HEK293 (cell line): ENCODE results near the gene ZNF641.

ENCODE experiments used
- CTCF ChIA-PET: fragments of 350-600 bp; formaldehyde crosslinking; extraction: SDS; loops from one replicate; lab custom pipeline; 2021; ENCODE audit warnings: antibody characterized with exemption; lab: Yijun Ruan, JAX
- POLR2A ChIA-PET: fragments of 300-600 bp; formaldehyde crosslinking; extraction: SDS; loops from one replicate; lab custom pipeline; 2020; ENCODE audit warnings: antibody characterized with exemption, inconsistent platforms; lab: Yijun Ruan, JAX
- H3K27ac ChIP-seq: fragments of 200-500 bp; sonication (Bioruptor generic); 2 replicates; pipeline ENCODE4 v1.5.1; 2014; ENCODE audit warnings: low read depth, low read length, control low read depth, inconsistent platforms; ENCODE audit errors: extremely low read depth
- H3K36me3 ChIP-seq, 2 experiments: fragments of 200-500 bp in 1 of 2; sonication (Bioruptor generic) in 1 of 2; 1 replicate in 1 of 2; 2 replicates in 1 of 2; pipeline ENCODE4 v1.5.1; 2014 to 2017; ENCODE audit warnings: inconsistent platforms in 2 of 2, low read length in 2 of 2; ENCODE audit not compliant: control insufficient read depth in 2 of 2, insufficient read depth in 1 of 2
- H3K4me1 ChIP-seq: fragments of 200-500 bp; sonication (Bioruptor generic); 2 replicates; pipeline ENCODE4 v1.5.1; 2014; ENCODE audit warnings: mild to moderate bottlenecking, low read length, inconsistent platforms; ENCODE audit not compliant: control insufficient read depth, insufficient read depth
- H3K4me3 ChIP-seq: 2 replicates; pipeline ENCODE4 v1.5.1; 2011; ENCODE audit warnings: low read depth, mild to moderate bottlenecking, control low read depth, low read length, moderate library complexity
- H3K9me3 ChIP-seq: fragments of 200-500 bp; sonication (Bioruptor generic); 2 replicates; pipeline ENCODE4 v1.5.1; 2014; ENCODE audit warnings: low read depth, low read length, inconsistent platforms; ENCODE audit not compliant: control insufficient read depth, insufficient read depth
- HIC1 ChIP-seq: fragments of 450-650 bp; formaldehyde crosslinking; IDR thresholded peaks from 2 replicates; pipeline ENCODE4 v1.5.1; 2016; ENCODE audit warnings: missing biosample characterization, missing genetic modification characterization
- HOXC10 ChIP-seq: sonication (generic); formaldehyde crosslinking; IDR thresholded peaks from 2 replicates; pipeline ENCODE4 v1.8.1; 2023; ENCODE audit warnings: mild to moderate bottlenecking, missing genetic modification reagents
- KLF7 ChIP-seq: fragments of 450-650 bp; formaldehyde crosslinking; IDR thresholded peaks from 2 replicates; pipeline ENCODE4 v1.5.1; 2016; ENCODE audit warnings: missing biosample characterization, missing genetic modification characterization, borderline replicate concordance
- MYNN ChIP-seq: fragments of 450-650 bp; formaldehyde crosslinking; IDR thresholded peaks from 2 replicates; pipeline ENCODE4 v1.5.1; 2016; ENCODE audit warnings: missing biosample characterization, missing genetic modification characterization, borderline replicate concordance
- SCRT1 ChIP-seq: fragments of 450-650 bp; formaldehyde crosslinking; IDR thresholded peaks from 2 replicates; pipeline ENCODE4 v1.5.1; 2016; ENCODE audit warnings: missing biosample characterization, missing genetic modification characterization, borderline replicate concordance
- TCF7L2 ChIP-seq: IDR thresholded peaks from 2 replicates; pipeline ENCODE4 v1.6.1; 2011; ENCODE audit warnings: low read depth, mild to moderate bottlenecking, inconsistent platforms, low read length, moderate library complexity, borderline replicate concordance
- TRIM28 ChIP-seq: IDR thresholded peaks from 2 replicates; pipeline ENCODE4 v1.6.1; 2011; ENCODE audit warnings: low read length, control low read depth, borderline replicate concordance
- ZNF174 ChIP-seq: fragments of 450-650 bp; formaldehyde crosslinking; IDR thresholded peaks from 2 replicates; pipeline ENCODE4 v1.5.0; 2017; ENCODE audit warnings: missing biosample characterization, mild to moderate bottlenecking, missing genetic modification characterization
- ZNF211 ChIP-seq: fragments of 450-650 bp; formaldehyde crosslinking; IDR thresholded peaks from 2 replicates; pipeline ENCODE4 v1.5.1; 2016; ENCODE audit warnings: low read depth, missing biosample characterization, missing genetic modification characterization
- ZNF214 ChIP-seq: fragments of 450-650 bp; formaldehyde crosslinking; IDR thresholded peaks from 2 replicates; pipeline ENCODE4 v1.5.1; 2017; ENCODE audit warnings: missing biosample characterization, mild to moderate bottlenecking, missing genetic modification characterization, borderline replicate concordance
- ZNF398 ChIP-seq: fragments of 450-650 bp; formaldehyde crosslinking; IDR thresholded peaks from 2 replicates; pipeline ENCODE4 v1.5.1; 2017; ENCODE audit warnings: missing biosample characterization, missing genetic modification characterization
- ZNF426 ChIP-seq: fragments of 450-650 bp; formaldehyde crosslinking; IDR thresholded peaks from 2 replicates; pipeline ENCODE4 v1.5.1; 2017; ENCODE audit warnings: missing biosample characterization, missing genetic modification characterization, mild to moderate bottlenecking, inconsistent platforms, moderate library complexity
- ZNF473 ChIP-seq: fragments of 450-650 bp; formaldehyde crosslinking; IDR thresholded peaks from 2 replicates; pipeline ENCODE4 v1.5.1; 2017; ENCODE audit warnings: missing biosample characterization, missing genetic modification characterization
- ZNF843 ChIP-seq: fragments of 450-650 bp; formaldehyde crosslinking; IDR thresholded peaks from 2 replicates; pipeline ENCODE4 v1.5.1; 2016; ENCODE audit warnings: missing biosample characterization, missing genetic modification characterization
- TF ChIP-seq, protein P1 (sequence below): fragments of 450-650 bp; formaldehyde crosslinking; IDR thresholded peaks from 2 replicates; pipeline ENCODE4 v1.5.1; 2016; ENCODE audit warnings: missing biosample characterization, missing genetic modification characterization, borderline replicate concordance
- TF ChIP-seq, protein P2 (sequence below): fragments of 450-650 bp; formaldehyde crosslinking; IDR thresholded peaks from 2 replicates; pipeline ENCODE4 v1.5.1; 2017; ENCODE audit warnings: missing biosample characterization, mild to moderate bottlenecking, missing genetic modification characterization, moderate library complexity
- TF ChIP-seq, protein P3 (sequence below): fragments of 450-650 bp; IDR thresholded peaks from 2 replicates; pipeline ENCODE4 v1.5.1; 2018; ENCODE audit warnings: missing biosample characterization, missing genetic modification characterization

The ZNF641 gene

GRCh38 chr12:48374164-48374563 lies 23.4 kb upstream of the ZNF641 start (continued):
- TF ChIP-seq, protein P1, sequence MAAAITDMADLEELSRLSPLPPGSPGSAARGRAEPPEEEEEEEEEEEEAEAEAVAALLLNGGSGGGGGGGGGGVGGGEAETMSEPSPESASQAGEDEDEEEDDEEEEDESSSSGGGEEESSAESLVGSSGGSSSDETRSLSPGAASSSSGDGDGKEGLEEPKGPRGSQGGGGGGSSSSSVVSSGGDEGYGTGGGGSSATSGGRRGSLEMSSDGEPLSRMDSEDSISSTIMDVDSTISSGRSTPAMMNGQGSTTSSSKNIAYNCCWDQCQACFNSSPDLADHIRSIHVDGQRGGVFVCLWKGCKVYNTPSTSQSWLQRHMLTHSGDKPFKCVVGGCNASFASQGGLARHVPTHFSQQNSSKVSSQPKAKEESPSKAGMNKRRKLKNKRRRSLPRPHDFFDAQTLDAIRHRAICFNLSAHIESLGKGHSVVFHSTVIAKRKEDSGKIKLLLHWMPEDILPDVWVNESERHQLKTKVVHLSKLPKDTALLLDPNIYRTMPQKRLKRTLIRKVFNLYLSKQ (tag by site-specific recombination), result no peak
- no peak for TF ChIP-seq HOXC10
- TF ChIP-seq ZNF843 (tag by site-specific recombination), result no peak
- TF ChIP-seq TCF7L2, result no peak
- TF ChIP-seq ZNF214 (tag by site-specific recombination), result no peak
- no peak for TF ChIP-seq HIC1 (tag by site-specific recombination)
- TF ChIP-seq, all 188 proteins: peak for 0

- no peaks in the 10 kb centered on the region for H3K4me1 ChIP-seq
- no peak overlapping the region for H3K27ac ChIP-seq
- ChIA-PET CTCF (interaction anchor here (0.6 to 1.0 kb wide), 2 partner anchors 176 to 731 kb away, joined by 3 read pairs; no protein-coding TSS in a partner anchor), POLR2A (no interaction called here)
- no peaks in the 10 kb centered on the region for H3K36me3 ChIP-seq
- no peak overlapping the region for H3K4me3 ChIP-seq
- TF ChIP-seq ZNF473 (no peak), MYNN (no peak), ZNF174 (tag by site-specific recombination) (no peak), KLF7 (tag by site-specific recombination) (no peak), ZNF211 (no peak)
- TF ChIP-seq, protein P2, sequence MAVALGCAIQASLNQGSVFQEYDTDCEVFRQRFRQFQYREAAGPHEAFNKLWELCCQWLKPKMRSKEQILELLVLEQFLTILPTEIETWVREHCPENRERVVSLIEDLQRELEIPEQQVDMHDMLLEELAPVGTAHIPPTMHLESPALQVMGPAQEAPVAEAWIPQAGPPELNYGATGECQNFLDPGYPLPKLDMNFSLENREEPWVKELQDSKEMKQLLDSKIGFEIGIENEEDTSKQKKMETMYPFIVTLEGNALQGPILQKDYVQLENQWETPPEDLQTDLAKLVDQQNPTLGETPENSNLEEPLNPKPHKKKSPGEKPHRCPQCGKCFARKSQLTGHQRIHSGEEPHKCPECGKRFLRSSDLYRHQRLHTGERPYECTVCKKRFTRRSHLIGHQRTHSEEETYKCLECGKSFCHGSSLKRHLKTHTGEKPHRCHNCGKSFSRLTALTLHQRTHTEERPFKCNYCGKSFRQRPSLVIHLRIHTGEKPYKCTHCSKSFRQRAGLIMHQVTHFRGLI, result no peak
- TF ChIP-seq, protein P3, sequence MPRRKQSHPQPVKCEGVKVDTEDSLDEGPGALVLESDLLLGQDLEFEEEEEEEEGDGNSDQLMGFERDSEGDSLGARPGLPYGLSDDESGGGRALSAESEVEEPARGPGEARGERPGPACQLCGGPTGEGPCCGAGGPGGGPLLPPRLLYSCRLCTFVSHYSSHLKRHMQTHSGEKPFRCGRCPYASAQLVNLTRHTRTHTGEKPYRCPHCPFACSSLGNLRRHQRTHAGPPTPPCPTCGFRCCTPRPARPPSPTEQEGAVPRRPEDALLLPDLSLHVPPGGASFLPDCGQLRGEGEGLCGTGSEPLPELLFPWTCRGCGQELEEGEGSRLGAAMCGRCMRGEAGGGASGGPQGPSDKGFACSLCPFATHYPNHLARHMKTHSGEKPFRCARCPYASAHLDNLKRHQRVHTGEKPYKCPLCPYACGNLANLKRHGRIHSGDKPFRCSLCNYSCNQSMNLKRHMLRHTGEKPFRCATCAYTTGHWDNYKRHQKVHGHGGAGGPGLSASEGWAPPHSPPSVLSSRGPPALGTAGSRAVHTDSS (tag by site-specific recombination), result no peak
- no peaks in the 10 kb centered on the region for H3K9me3 ChIP-seq
Measured at GRCh38 chr12:48366131-48366530, 15.4 kb upstream of the ZNF641 start.

GRCh38 chr12:48361664-48362339 lies 11.1 kb upstream of the ZNF641 start:
- Histone ChIP-seq H3K4me1 (no peaks in the 10 kb centered on the region), H3K4me3 (no peak overlapping the region), H3K9me3 (no peaks in the 10 kb centered on the region), H3K27ac (no peak overlapping the region), H3K36me3 (no peaks in the 10 kb centered on the region)
- ChIA-PET CTCF (interaction anchor here (0.6 kb wide), 1 partner anchor 250 kb away, joined by 4 read pairs; no protein-coding TSS in a partner anchor), POLR2A (no interaction called here)
- TF ChIP-seq SCRT1 (tag by site-specific recombination), result no peak
- no peak for TF ChIP-seq ZNF426 (tag by site-specific recombination)
- no peak for TF ChIP-seq ZNF398
- TF ChIP-seq TRIM28, result no peak
